Fibroblast of gingiva (primary cell): ENCODE measurements around the gene CDH4.
"Not testable (repeated sequence)": the region's sequence is repeated elsewhere in the genome, so short reads cannot be mapped to it uniquely, and the experiment has no call there.

Experiments used
- DNase-seq: peaks from one replicate; pipeline ENCODE4 v3.0.0-alpha.2; 2011; ENCODE audit warnings: low read depth

CDH4 gene

GRCh38 chr20:61963885-61964674 lies 712.0 kb downstream of the CDH4 start:
- no peak for DNase-seq

DNA sequence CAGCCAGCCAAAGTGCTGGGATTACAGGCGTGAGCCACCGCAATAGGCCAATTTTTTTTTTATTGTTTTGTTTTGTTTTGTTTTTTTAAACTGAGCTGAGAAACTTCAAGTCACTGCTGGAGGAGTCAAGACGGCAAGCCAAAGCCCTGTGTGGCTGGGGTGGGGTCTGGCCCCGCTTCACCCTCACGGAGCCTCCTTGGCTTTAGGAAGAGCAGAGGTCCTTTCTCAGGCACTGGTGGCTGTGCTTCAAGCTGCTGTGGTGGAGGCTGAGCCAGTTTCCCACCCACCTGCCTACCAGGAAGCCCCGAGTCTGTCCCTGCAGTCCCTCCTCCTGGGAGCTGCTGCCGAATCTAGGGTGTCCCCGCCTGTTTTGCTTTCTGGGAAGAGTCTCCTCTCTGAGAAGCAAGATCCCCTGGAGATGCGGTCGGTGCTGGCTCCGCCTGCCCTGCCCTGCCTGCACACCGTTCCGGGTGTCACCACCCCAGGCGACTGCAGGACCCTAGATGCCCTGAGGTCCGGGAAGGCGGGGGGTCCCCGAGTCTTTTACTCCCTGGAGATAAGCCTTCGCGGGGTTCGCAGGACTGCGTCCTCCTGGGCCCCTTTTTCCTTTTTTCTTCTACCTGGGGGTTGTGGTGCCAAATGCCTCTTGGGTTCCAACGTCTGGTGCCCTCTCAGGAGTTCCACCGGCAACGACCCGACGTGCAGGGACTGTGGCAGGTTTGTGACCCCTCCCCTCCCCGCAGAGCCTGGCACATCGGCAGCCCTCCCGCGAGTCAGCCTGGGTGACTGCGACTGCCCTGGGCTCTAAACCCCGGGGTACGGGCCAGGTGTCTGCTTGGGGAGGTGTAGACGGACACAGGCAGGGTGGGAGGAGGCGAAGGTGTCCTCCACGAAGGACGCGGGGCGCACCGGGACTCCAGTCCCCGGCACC lies 712.9 kb downstream of the CDH4 start:
- DNase-seq: no peak

DNA sequence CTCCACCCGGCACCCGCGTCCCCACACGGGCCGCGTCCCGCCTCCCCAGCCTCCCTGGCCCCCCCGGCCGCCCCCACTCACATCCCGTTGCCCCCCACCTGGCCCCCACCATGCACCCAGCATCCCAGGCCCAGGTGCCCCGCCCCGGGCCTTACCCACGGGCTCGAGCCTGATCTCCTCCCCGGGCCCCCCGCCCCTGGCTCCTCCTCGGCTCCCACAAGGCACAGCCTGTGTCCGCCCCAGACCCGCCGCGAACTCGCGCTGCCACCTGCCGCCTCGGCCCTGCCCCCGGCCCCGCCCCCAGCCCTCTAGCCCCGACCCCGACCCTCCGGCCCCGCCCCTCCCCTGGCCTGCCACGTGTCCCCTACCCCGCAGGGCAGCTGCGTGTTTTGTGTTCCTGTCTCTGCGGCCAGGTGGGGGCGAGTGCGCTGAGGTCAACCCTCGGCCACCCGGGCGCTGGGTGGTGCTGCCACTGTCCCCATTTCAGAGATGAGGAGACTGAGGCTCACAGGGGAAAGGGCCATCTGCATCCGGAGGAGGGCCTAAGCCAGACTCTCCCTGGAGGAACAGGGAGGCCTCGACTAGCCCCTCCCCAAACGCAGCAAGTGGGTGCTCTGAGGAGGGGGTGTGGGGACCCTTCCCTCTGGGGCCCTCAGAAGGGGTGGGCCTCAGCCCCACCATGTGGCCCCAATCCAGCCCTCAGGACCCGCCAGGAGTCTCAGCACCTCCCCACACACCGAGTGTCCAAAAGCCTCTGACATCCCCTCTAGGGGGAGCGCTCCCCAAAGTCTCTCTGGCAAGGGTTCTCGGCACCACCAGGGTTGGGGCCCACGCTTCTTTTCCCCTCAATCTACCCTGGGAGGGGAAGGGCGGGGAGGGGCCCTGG lies 713.8 kb downstream of the CDH4 start:
- no peak for DNase-seq

DNA sequence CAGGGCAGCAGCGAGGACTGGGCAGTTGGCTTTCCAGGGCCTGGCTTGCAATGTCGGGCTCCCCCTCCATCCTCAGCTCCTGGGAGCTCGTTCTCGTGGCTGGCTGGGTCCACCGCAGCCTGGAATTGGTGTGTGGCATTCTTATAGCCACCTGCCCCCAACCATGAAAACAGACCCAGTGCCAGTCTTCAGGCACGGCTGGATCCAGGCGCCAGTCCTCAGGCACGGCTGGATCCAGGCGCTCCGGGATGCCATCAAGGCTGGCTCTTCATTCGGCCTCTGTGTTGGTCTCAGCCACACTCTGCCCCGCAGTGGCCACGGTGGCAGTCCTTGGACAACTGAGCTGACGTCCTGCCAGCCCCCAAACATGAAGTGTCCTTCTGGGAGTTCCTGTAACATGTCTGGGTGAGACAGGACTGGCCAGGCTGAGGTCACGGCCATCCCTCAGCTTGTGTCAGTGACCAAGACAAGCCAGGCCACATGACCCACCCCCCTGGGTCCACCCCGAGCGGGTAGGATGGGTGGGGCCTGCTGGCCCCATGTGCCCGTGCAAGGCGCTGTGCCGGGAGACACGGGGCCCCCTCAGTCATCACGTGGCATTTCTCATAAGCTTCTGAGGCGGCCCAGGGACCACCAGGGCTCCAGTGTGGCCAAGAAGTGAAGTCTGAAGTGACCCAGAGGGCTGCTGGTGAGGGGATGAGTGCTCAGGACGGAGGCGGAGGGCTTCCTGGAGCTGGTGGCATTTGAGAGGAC lies 714.6 kb downstream of the CDH4 start:
- no peak for DNase-seq

DNA sequence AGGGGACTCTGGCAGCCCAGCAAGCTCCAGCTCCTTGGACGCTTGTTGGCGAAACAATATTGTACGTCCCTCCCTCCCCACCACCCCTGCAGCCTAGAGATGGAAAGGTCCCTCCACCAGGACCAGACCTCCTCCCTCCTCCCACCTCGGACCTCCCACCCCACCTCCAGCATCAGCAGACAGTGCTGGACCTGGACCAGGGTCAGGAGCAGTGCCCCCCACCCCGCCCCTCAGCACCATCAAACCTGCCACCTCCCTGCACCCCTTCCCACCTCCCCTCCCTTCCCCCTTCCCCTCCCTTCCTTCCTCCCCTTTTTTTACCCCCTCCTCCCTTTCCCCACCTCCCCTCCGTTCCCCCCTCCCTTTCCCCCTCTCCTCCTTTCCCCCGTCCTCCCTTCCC lies 715.2 kb downstream of the CDH4 start:
- DNase-seq: no peak

DNA sequence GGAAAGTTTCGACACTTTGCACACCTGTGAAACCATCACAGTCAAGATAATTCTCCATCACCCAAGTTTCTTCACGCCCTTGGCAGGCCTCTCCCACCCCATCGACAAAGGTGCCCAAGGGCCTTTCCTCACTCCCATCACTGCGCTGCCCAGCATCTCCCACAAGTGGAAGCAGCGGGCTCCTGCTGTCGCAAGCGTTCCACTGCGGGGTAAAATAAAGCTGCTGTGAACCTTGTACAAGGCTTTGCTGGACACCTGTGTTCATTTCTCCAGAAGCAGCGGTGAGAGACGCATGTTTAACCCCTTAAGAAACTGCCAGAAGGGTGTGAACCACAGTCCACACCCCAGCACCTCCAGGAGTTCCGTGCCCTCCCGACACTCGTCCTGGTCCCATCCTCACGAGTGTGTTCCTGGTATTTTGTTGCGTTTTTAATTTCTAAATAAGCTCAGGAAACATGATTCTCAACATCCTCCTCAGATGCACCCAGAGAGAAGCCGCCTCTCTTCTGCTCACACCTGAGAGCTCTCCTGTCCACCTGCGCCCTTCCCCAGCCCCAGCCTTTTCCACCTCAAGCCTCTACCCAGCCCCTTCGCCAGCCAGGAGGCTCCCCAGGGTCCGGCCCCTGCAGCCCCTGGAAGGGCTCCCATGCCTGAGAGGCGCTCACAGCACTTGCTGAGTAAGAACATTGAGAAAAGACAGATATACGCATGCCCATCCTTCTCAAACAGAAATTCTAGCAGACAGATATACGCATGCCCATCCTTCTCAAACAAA lies 716.2 kb downstream of the CDH4 start:
- DNase-seq: no peak

DNA sequence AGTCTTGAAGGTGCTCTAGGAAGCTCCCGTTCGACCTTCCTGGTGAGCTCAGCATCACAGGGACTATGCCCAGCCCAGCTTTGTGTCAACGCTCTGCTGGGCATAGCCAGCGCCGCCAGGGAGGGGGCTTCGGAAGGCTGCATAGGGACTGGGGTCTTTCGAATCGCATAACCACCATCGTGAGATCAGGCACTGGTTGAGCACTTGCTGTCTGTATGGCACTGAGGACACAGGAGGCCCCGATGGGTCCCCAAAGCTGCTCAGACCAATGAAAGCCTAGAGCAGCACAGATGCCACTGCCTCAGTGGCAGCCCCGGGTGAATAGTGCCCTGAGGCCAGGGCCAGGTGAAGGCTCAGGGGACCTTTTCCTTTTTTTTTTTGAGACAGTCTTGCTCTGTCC lies 716.9 kb downstream of the CDH4 start:
- DNase-seq: no peak

GRCh38 chr20:61969806-61970205 lies 717.7 kb downstream of the CDH4 start:
- DNase-seq: no peak

DNA sequence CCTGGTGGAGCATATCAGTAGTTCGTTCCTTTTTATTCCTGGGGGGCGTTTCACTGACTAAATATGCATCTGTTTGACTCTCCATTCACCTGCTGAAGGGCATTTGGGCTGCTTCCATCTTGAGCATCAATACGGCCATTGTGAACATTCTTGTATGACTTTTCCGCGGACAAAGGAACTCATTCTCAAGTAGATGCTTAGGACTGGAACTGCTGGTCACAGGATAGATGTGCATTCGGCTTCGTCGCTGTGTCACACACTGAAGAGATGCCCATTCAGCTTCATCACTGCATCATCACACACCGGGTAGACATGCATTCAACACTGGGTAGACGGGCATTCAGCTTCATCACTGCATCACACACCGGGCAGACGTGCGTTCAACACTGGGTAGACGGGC lies 718.3 kb downstream of the CDH4 start:
- no peak for DNase-seq

GRCh38 chr20:61971595-61971994 lies 719.5 kb downstream of the CDH4 start:
- DNase-seq: not testable (repeated sequence)

DNA sequence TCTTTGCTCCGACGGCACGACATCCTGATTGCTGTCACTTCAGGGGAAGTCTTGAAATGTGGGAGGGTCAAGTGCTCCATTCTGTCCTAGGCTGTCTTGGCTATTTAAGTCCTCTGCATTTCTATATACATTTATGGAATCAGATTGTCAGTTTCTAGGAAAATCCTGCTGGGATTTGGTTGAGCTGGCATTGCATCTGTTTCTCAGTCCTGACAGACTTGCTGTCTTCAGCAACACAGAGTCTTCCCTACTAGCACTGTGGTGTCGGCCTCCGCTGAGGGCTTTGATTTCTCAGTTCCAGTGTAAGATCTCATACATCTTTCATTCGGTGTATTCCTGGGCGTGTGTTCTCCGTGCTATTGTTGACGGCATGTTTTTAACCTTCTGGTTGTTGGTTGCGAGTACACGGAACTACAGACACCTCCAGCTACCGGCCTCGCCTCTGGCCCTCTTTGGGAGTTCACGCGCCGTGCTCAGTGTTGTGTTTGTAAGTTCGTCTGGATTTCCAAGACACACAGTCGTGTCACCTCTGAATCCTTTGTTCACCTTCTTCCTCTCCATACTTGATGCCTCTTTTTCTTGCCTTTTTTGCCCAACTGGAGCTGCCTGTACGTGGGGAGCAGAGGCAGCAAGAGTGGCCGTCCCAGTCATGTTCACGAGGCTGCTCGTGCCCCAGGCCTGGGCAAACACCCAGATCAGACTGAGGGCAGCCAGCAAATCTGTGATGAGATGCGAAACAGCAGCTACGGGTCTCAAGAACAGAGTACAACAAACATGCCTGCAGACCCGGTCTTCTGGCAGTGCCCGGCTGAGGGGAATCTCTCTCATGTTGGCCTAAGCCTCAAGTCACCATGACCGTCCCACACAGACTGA lies 720.8 kb downstream of the CDH4 start:
- no peak for DNase-seq

DNA sequence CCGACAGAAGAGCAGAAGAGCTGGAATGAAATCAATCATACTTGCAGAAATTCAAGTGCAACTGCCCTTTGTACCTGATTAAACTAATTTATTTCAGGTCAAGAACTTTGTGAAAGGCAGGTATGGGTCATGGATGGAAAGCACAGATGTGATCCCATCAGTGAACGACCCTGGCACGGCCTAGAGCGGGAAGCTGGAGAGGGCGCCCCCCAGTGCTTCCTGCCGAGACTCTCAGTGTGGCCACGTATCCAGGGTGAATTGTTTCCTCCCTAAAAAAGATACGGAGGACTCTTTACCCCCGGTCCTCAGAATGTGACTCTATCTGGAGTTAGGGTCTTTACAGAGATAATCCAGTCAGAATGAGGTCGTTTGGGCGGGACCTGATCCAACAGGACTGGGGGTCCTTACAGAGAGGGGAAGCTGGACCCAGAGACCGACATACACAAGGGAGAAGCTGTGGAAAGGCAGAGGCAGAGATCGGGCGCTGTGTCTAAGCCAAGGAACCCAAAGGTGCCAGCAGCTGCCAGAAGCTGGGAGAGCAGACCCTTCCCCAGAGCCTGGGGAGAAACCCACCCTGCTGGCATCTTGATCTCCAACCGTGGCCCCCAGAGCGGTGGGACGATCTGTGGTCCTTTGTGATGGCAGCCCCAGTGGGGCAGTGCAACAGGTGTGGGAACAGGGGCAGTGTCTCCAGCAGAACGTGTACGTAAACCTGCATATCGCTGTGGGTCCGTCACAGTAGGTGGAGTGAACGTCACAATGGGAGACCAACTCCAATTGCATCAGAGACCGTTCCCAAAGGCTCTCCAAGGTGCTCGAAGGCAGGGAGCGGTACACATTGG lies 721.7 kb downstream of the CDH4 start:
- no peak for DNase-seq

DNA sequence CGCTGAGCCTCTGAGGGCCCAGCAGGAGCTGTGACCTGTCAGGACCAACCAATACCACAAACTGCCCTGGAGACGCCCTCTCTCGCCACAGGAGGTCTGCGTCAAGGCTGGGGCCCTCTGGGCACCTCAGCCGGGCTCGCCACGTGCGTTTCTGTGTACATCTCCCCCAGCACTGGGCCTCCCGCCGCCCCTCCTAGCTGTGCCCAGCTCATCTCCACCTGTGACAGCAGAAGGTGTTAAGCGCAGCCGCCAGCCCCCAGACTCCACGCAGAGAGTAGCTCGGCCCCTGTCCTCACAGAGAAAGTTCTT lies 722.2 kb downstream of the CDH4 start:
- no peak for DNase-seq

GRCh38 chr20:61975407-61976129 lies 723.5 kb downstream of the CDH4 start:
- no peak for DNase-seq

- no peak for DNase-seq
Observed at GRCh38 chr20:61976263-61976643, 724.2 kb downstream of the CDH4 start.

DNA sequence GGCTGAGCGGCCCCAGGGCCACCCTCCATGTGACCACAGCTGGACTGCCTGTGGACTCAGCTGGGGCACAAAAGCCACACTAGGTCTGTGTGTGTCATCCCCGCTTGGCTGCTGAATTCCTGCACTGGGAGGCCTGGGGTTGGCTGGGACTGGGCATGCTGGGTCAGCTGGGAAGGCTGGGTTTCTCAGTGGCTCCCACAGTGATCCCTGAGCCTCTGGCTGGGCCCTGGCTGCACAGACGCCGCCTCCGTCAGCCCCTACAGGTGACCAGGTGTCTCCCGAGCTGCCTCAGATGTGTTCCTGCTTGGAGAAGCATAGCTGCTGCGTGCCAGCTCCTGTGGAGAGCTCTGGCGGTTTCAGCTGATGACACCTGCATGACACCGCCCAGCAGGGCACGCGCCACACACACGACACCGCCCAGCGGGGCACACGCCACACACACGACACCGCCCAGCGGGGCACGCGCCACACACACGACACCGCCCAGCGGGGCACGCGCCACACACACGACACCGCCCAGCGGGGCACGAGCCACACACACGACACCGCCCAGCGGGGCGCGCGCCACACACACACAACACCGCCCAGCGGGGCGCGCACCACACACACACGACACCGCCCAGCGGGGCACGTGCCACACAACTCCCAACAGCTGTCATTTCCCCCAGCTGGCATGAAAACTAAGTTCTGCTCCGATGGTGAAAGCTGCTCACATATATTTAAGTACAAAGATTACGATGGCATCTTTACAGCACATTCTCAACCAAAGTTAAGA lies 724.8 kb downstream of the CDH4 start:
- DNase-seq: no peak

DNA sequence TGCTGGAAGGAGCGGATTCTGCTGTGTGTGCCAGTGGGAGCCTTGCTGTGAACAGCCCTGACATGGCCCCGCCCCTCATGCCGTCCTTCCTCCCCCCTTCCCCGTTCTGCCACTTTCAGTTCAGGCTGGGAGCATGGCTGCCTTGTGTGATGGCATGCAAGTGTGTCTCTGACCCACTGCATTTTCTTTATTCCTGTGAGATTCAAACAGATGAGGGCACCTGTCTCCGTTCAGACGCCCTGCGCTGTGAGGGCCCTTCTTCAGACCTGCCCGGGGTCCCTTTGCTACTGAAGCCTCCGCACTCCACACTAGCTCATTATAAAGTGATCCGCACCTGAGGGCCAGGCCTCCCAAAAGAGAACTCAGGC lies 725.3 kb downstream of the CDH4 start:
- no peak for DNase-seq

DNA sequence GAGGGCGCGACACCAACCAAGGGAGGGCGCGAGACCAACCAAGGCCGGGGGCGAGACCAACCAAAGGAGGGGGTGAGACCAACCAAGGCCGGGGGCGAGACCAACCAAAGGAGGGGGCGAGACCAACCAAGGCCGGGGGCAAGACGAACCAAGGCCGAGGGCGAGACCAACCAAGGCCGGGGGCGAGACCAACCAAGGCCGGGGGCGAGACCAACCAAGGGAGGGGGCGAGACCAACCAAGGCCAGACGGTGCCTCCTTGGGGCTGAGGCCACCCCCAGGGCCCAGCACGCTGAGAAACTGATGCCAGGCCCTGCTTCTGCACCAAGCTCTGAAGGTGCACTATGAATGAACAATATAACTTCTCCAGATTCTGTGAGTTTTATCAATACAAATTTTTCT lies 726.4 kb downstream of the CDH4 start:
- DNase-seq: no peak
